ENCODE data around the gene UBA52. TPM values are rescaled to one million over a fixed set of nuclear protein-coding genes. Genes with fewer than 3 reads are reported as not detected.

The UBA52 gene
- total RNA-seq, 4 donors from 2014 or later, result 371 to 644 (median 574) TPM

DNA sequence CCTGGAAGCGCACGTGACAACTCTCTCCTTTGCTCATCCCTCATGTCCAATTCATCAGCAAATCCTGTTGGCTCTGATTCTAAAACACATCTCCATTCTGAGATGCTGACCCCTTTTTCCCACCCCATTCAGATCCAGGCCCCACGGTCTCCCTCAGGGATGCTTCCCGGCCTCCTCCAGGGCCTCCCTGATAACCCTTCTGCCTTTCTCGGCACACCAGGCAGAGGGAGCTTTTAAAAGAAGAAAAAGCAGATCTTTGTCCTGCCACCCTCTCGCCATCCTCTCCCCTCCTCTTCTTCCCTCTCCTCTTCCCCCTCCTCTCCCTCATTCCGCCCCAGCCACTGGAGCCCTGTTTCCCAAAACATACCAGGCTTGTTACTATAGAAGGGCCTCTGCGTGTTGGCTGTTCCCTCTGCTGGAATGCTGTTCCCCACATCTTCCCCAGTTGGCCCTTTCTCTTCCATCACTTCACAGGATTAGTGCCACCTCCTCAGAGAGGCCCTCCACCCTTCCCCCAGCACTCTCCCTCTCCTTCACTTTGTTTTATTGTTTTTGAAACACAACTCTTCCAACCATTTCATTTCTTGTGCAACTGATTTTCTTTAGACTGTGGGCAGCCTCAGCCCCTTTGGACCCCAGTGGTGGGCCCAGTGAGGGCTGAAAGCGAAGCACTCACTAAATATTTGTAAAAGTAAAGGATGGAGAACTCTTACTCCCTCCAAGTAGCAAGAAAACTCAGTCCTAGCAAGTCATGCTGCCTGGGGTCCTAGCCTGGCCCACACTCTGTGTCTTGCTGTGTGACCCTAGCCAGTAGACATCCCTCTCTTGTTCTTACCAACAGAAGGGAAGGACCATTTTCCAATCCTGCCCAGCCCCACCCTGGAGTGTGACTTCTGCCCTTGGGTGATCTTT is 37.4 kb downstream of the UBA52 start:
- no peak for ATAC-seq
- 63 to 80% methylated on average over 3 to 8 of the region's 9 CpGs for WGBS, 2 donors (ENCODE audit: low coverage in 1 of 2)
- Histone ChIP-seq H3K9me3 (no peaks in the 10 kb centered on the region), H3K4me3 (no peak overlapping the region), H3K36me3 (no peaks in the 10 kb centered on the region), H3K4me1 (peaks cover 0 to 65% (median 45%) of the 10 kb centered on the region in 3 donors), H3K27me3 (peaks cover 97% of the 10 kb centered on the region), H3K27ac (no peak overlapping the region)
- TF ChIP-seq POLR2A (IDR thresholded peaks at IDR 0.05) (no peak), EP300 (IDR thresholded peaks at IDR 0.05) (no peak), POLR2AphosphoS5 (IDR thresholded peaks at IDR 0.05) (no peak)
- TF ChIP-seq, protein P1, sequence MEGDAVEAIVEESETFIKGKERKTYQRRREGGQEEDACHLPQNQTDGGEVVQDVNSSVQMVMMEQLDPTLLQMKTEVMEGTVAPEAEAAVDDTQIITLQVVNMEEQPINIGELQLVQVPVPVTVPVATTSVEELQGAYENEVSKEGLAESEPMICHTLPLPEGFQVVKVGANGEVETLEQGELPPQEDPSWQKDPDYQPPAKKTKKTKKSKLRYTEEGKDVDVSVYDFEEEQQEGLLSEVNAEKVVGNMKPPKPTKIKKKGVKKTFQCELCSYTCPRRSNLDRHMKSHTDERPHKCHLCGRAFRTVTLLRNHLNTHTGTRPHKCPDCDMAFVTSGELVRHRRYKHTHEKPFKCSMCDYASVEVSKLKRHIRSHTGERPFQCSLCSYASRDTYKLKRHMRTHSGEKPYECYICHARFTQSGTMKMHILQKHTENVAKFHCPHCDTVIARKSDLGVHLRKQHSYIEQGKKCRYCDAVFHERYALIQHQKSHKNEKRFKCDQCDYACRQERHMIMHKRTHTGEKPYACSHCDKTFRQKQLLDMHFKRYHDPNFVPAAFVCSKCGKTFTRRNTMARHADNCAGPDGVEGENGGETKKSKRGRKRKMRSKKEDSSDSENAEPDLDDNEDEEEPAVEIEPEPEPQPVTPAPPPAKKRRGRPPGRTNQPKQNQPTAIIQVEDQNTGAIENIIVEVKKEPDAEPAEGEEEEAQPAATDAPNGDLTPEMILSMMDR (IDR thresholded peaks at IDR 0.05), result no peak

- Histone ChIP-seq H3K9me3 (no peaks in the 10 kb centered on the region), H3K4me3 (no peak overlapping the region), H3K4me1 (peaks cover 0 to 60% (median 44%) of the 10 kb centered on the region in 3 donors), H3K36me3 (no peaks in the 10 kb centered on the region), H3K27me3 (peaks cover 97% of the 10 kb centered on the region), H3K27ac (no peak overlapping the region)
- no peak for ATAC-seq
- TF ChIP-seq, protein P1 (IDR thresholded peaks at IDR 0.05), result no peak
- no peak for TF ChIP-seq EP300 (IDR thresholded peaks at IDR 0.05)
- TF ChIP-seq POLR2AphosphoS5 (IDR thresholded peaks at IDR 0.05), result no peak
- no peak for TF ChIP-seq POLR2A (IDR thresholded peaks at IDR 0.05)
- 0% methylated on average over 1 of the region's 2 CpGs; no CpG with 5 or more reads in 1 of the 2 donors for WGBS, 2 donors (ENCODE audit: low coverage in 1 of 2)
Measured at GRCh38 chr19:18609717-18610051, 38.0 kb downstream of the UBA52 start.

GRCh38 chr19:18610245-18610555 is 38.5 kb downstream of the UBA52 start:
- ATAC-seq, result no peak
- no CpG with 5 or more reads among the region's 3 CpGs for WGBS, 2 donors (ENCODE audit: low coverage in 1 of 2)
- H3K27me3 ChIP-seq, result peaks cover 95% of the 10 kb centered on the region
- H3K4me1 ChIP-seq, result peaks cover 0 to 58% (median 44%) of the 10 kb centered on the region in 3 donors
- no peaks in the 10 kb centered on the region for H3K36me3 ChIP-seq
- H3K4me3 ChIP-seq, result no peak overlapping the region
- no peaks in the 10 kb centered on the region for H3K9me3 ChIP-seq
- TF ChIP-seq EP300 (IDR thresholded peaks at IDR 0.05) (no peak), POLR2A (IDR thresholded peaks at IDR 0.05) (no peak)
- no peak overlapping the region for H3K27ac ChIP-seq

DNA sequence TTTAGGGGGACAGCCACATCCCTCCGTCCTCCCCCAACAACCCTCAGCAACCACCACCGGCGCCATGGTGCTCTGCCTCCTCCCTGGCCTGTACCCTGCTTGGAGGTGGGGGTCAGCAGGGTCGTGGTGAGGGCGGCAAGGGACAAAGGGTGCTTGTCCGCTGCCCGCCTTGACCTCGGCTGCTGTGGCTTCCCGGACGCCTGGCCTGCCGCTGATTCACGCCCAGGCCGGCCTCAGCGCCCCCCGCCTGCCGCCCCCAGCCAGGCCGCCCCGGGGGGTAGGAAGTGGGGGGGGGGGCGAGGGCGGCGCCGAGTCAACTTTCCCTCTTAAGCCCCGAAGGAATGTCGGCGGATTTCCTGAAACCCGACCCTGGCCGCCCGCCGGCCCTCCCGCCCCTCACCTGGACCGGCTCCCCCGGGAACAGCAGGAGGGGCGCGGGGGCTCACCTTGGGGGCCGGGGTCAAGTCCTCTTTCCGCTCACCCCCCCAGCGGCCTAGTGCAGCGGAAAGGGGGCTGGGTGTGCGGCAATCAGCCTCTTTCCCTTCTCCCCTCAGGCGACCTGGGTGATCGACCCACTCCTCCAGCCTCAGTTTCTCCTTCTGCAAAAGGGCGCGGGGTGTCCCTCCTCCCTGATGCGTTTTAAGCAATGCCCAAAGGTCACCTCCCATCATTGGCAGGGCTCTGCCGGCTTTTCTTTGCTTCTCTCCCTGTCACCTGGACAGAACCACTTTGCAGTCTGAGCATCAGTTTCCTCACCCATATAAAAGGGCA is 39.1 kb downstream of the UBA52 start:
- H3K27me3 ChIP-seq, result peaks cover 95% of the 10 kb centered on the region
- WGBS, 2 donors (ENCODE audit: low coverage in 1 of 2), result no CpG with 5 or more reads among the region's 45 CpGs
- peaks cover 0 to 52% (median 44%) of the 10 kb centered on the region in 3 donors for H3K4me1 ChIP-seq
- no peak overlapping the region for H3K4me3 ChIP-seq
- TF ChIP-seq POLR2A (IDR thresholded peaks at IDR 0.05) (no peak), POLR2AphosphoS5 (IDR thresholded peaks at IDR 0.05) (no peak), EP300 (IDR thresholded peaks at IDR 0.05) (no peak)
- TF ChIP-seq, protein P1 (IDR thresholded peaks at IDR 0.05), result no peak
- no peaks in the 10 kb centered on the region for H3K36me3 ChIP-seq
- ATAC-seq, result no peak
- no peak overlapping the region for H3K27ac ChIP-seq
- no peaks in the 10 kb centered on the region for H3K9me3 ChIP-seq

DNA sequence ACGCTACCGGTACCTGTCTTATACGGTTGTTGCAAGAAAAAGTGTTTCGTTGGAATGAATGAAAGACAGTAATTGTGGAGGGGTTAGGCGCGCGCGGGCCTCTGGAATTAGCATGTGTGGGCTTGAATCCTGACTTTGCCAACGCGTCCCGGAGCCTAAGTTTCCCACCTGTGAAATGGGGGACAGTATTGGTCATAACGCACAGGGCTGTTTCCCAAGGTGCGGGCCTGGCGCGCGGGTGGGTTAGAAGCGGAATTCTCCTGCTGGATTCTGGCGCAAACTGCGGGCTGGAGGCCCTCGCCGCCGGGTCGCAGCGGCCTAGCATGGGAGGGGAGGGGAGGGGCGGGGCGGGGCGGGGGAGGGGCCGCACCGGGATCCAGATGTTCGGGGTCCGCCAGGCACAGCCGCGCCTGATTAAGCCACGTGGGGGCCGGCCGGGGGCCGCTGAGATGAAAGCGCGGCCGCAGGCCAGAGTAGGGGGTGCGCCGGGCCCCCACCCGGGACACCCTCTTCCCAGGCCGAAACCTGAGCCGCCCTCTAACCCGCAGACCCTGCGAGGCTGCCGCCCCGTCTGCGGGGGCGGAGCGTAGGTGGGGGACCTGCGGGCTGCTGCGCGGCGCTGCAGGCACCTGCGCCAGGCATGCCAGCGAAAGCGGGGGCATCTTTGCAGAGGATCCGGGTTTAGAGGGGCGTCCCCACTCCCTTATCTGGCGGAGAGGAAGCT is 39.8 kb downstream of the UBA52 start:
- no peak for ATAC-seq
- no peaks in the 10 kb centered on the region for H3K36me3 ChIP-seq
- TF ChIP-seq POLR2A (IDR thresholded peaks at IDR 0.05), result no peak
- TF ChIP-seq POLR2AphosphoS5 (IDR thresholded peaks at IDR 0.05), result no peak
- TF ChIP-seq, protein P1 (IDR thresholded peaks at IDR 0.05), result no peak
- no peak for TF ChIP-seq EP300 (IDR thresholded peaks at IDR 0.05)
- peaks cover 0 to 46% (median 38%) of the 10 kb centered on the region in 3 donors for H3K4me1 ChIP-seq
- no peaks in the 10 kb centered on the region for H3K9me3 ChIP-seq
- 12 to 15% methylated on average over 4 to 11 of the region's 62 CpGs for WGBS, 2 donors (ENCODE audit: low coverage in 1 of 2)
- H3K27ac ChIP-seq, result no peak overlapping the region
- peak overlapping the region in 1 of 2 donors; percentile 19 for H3K4me3 ChIP-seq
- H3K27me3 ChIP-seq, result peaks cover 95% of the 10 kb centered on the region

Data from gastroesophageal sphincter (tissue), 4 donors.